Measurements from ENCODE around the gene TRAK1. TPM values are rescaled to one million over a fixed set of nuclear protein-coding genes. Genes with fewer than 3 reads are reported as not detected.

TRAK1 gene
- total RNA-seq, 6 donors from 2014 or later, result 46.7 to 107 (median 74.7) TPM

GRCh38 chr3:42120866-42121265, 29.7 kb downstream of the TRAK1 start:
- peaks cover 54 to 73% (median 55%) of the 10 kb centered on the region in 4 donors for H3K4me1 ChIP-seq
- H3K27ac ChIP-seq, result peak overlapping the region in 3 of 4 donors; percentile 14 to 58 (median 37)
- H3K4me3 ChIP-seq, result no peak overlapping the region
- no peaks in the 10 kb centered on the region for H3K27me3 ChIP-seq
- DNase-seq (peak in 1 of 2 donors; percentile 44), ATAC-seq (ENCODE audit: low FRiP score in 2 of 2) (no peak)
- no peaks in the 10 kb centered on the region for H3K9me3 ChIP-seq
- 63 to 83% methylated on average over 3 of the region's 3 CpGs for WGBS, 2 donors
- H3K36me3 ChIP-seq, result peaks cover 0 to 8% (median 0%) of the 10 kb centered on the region in 4 donors
- peak in 1 of 4 donors; percentile 19 for TF ChIP-seq EP300 (IDR thresholded peaks at IDR 0.05)
- no peak for TF ChIP-seq POLR2AphosphoS5 (IDR thresholded peaks at IDR 0.05)
- no peak for TF ChIP-seq CTCF (IDR thresholded peaks at IDR 0.05)
- TF ChIP-seq POLR2A (IDR thresholded peaks at IDR 0.05), result no peak

GRCh38 chr3:42122261-42123011, 31.3 kb downstream of the TRAK1 start:
- Histone ChIP-seq H3K36me3 (peaks cover 0 to 22% (median 2%) of the 10 kb centered on the region in 4 donors), H3K4me1 (peaks cover 39 to 59% (median 42%) of the 10 kb centered on the region in 4 donors), H3K27ac (peak overlapping the region in 1 of 4 donors; percentile 13), H3K9me3 (no peaks in the 10 kb centered on the region), H3K4me3 (no peak overlapping the region), H3K27me3 (no peaks in the 10 kb centered on the region)
- DNase-seq (no peak), ATAC-seq (ENCODE audit: low FRiP score in 2 of 2) (no peak)
- WGBS, 2 donors, result 88 to 91% methylated on average over 4 of the region's 4 CpGs
- TF ChIP-seq POLR2A (IDR thresholded peaks at IDR 0.05) (no peak), EP300 (IDR thresholded peaks at IDR 0.05) (no peak), POLR2AphosphoS5 (IDR thresholded peaks at IDR 0.05) (no peak), CTCF (IDR thresholded peaks at IDR 0.05) (no peak)

GRCh38 chr3:42123012-42123581, 31.9 kb downstream of the TRAK1 start:
- H3K27ac ChIP-seq, result peak overlapping the region in 2 of 4 donors; percentile 13 to 18
- DNase-seq (no peak), ATAC-seq (ENCODE audit: low FRiP score in 2 of 2) (no peak)
- H3K4me3 ChIP-seq, result no peak overlapping the region
- H3K4me1 ChIP-seq, result peaks cover 34 to 52% (median 39%) of the 10 kb centered on the region in 4 donors
- WGBS, 2 donors, result 63 to 65% methylated on average over 8 of the region's 8 CpGs
- H3K36me3 ChIP-seq, result peaks cover 0 to 24% (median 2%) of the 10 kb centered on the region in 4 donors
- TF ChIP-seq POLR2A (IDR thresholded peaks at IDR 0.05) (no peak), POLR2AphosphoS5 (IDR thresholded peaks at IDR 0.05) (no peak), CTCF (IDR thresholded peaks at IDR 0.05) (no peak), EP300 (IDR thresholded peaks at IDR 0.05) (no peak)
- H3K9me3 ChIP-seq, result no peaks in the 10 kb centered on the region
- no peaks in the 10 kb centered on the region for H3K27me3 ChIP-seq

GRCh38 chr3:42123824-42124658, 32.9 kb downstream of the TRAK1 start:
- no peak overlapping the region for H3K4me3 ChIP-seq
- H3K27ac ChIP-seq, result no peak overlapping the region
- DNase-seq, result no peak
- WGBS, 2 donors, result 92 to 99% methylated on average over 5 of the region's 5 CpGs
- no peak for ATAC-seq (ENCODE audit: low FRiP score in 2 of 2)
- TF ChIP-seq POLR2AphosphoS5 (IDR thresholded peaks at IDR 0.05), result no peak
- TF ChIP-seq CTCF (IDR thresholded peaks at IDR 0.05), result no peak
- no peak for TF ChIP-seq POLR2A (IDR thresholded peaks at IDR 0.05)
- TF ChIP-seq EP300 (IDR thresholded peaks at IDR 0.05), result no peak
- H3K9me3 ChIP-seq, result no peaks in the 10 kb centered on the region
- H3K4me1 ChIP-seq, result peaks cover 28 to 42% (median 31%) of the 10 kb centered on the region in 4 donors
- H3K36me3 ChIP-seq, result peaks cover 0 to 24% (median 2%) of the 10 kb centered on the region in 4 donors
- H3K27me3 ChIP-seq, result no peaks in the 10 kb centered on the region
